ENCODE measurements around the gene NDFIP1.

Gene NDFIP1

GRCh38 chr5:142128675-142129208 is 20.2 kb downstream of the NDFIP1 start:
- H3K4me3 ChIP-seq (ENCODE audit: low read depth, low read length) = no peak overlapping the region
- no peak for TF ChIP-seq CTCF (IDR thresholded peaks at IDR 0.05; ENCODE audit: low read depth, low read length, missing control alignments)
- no peak for DNase-seq (ENCODE audit: low read depth)

GRCh38 chr5:142129446-142130066 is 21.0 kb downstream of the NDFIP1 start:
- H3K4me3 ChIP-seq (ENCODE audit: low read depth, low read length) = no peak overlapping the region

GRCh38 chr5:142131394-142131793 is 22.8 kb downstream of the NDFIP1 start:
- no peak for DNase-seq (ENCODE audit: low read depth)
- no peak for TF ChIP-seq CTCF (IDR thresholded peaks at IDR 0.05; ENCODE audit: low read depth, low read length, missing control alignments)
- H3K4me3 ChIP-seq (ENCODE audit: low read depth, low read length) = no peak overlapping the region

More at GRCh38 chr5:142129446-142130066, 21.0 kb downstream of the NDFIP1 start:
- no peak for TF ChIP-seq CTCF (IDR thresholded peaks at IDR 0.05; ENCODE audit: low read depth, low read length, missing control alignments)
- no peak for DNase-seq (ENCODE audit: low read depth)

DNA sequence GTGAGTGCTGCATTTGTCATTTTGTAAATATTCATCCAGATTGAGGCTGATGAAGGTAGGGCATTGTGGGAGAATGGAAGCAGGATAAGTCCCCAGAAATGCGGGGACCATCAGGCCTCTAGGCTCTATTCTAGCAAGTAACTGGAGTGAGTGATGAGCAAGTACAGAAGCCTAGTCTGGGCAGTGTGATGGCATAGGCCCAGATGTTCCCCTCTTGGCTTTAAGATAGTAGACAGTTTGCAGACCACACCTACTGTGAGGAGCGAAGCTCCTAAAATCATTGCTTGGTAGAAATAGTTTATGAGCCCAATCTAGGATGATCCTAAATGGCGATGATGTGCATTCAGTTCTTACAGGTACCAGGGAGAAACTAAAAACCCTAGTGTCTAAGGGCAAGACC is 24.3 kb downstream of the NDFIP1 start:
- H3K4me3 ChIP-seq (ENCODE audit: low read depth, low read length) = no peak overlapping the region
- DNase-seq (ENCODE audit: low read depth) = no peak
- no peak for TF ChIP-seq CTCF (IDR thresholded peaks at IDR 0.05; ENCODE audit: low read depth, low read length, missing control alignments)

- H3K4me3 ChIP-seq (ENCODE audit: low read depth, low read length) = no peak overlapping the region
- DNase-seq (ENCODE audit: low read depth) = no peak
- TF ChIP-seq CTCF (IDR thresholded peaks at IDR 0.05; ENCODE audit: low read depth, low read length, missing control alignments) = no peak
Observed at GRCh38 chr5:142133330-142134206, 25.0 kb downstream of the NDFIP1 start.

- no peak overlapping the region for H3K4me3 ChIP-seq (ENCODE audit: low read depth, low read length)
- no peak for DNase-seq (ENCODE audit: low read depth)
Observed at GRCh38 chr5:142134331-142135010, 25.9 kb downstream of the NDFIP1 start.

More at GRCh38 chr5:142134331-142135010, 25.9 kb downstream of the NDFIP1 start:
- no peak for TF ChIP-seq CTCF (IDR thresholded peaks at IDR 0.05; ENCODE audit: low read depth, low read length, missing control alignments)

All from GM12864 (cell line).